COLO829 (cell line): ENCODE measurements around the gene PSMC3.

Experiments used
- DNase-seq: peaks from one replicate; pipeline ENCODE4 v3.0.0; 2012; ENCODE audit warnings: low spot score

Gene PSMC3

DNA sequence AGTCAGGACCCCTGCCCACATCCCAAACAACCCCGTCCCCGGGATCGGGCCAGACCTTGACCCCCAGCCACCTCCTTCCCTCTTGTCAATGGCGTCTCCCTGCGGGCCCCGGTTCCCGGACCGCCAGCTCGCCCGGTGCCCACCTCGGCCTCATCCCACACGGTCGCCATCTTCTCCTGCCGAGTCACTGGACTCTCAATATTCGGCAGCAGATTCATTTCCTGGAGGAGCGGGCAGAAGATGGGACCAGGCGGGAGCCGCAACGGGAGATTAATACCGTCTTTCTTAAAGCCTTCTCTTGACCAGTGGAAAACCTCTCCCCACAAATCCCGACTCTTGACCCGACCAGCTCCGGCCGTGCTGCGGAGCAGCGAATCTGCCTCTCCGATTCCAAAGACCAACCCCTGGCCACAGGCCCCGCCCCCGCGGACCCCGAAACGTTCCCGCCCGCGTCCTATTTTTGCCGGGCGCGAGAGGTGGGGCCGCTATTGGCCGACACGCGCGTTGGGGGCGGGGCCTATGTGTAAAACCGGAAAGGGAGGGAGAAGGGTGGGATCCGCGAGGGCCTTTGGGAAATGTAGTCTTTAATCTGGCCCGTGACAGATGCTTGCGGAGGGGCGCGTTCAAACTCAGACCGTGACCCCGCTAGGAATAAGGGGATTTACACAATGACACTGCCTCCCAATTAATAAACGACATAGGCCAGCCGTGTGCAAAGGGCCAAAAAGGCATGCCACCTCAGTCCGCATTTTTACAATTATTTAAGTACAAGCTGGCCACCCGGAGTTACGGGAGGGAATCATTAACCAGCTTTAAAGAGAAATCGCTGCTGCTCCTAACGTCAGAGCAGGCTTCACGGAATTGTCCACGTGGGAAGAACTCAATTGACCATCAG, at the start of gene PSMC3:
TSS of gene PSMC3 (minus strand) at position 378 of the 895 bp plus-strand sequence. CDS start at position 218, 160 bp downstream.
- DNase-seq = peak; percentile 96

GRCh38 chr11:47470671-47471070, 44.4 kb upstream of the PSMC3 start:
- no peak for DNase-seq

GRCh38 chr11:47469361-47470179, 43.3 kb upstream of the PSMC3 start:
- no peak for DNase-seq

GRCh38 chr11:47468598-47469214, 42.5 kb upstream of the PSMC3 start:
- DNase-seq = peak; percentile 55

- no peak for DNase-seq
Measured at GRCh38 chr11:47467357-47467756, 41.1 kb upstream of the PSMC3 start.

GRCh38 chr11:47466701-47467250, 40.5 kb upstream of the PSMC3 start:
- DNase-seq = no peak

DNA sequence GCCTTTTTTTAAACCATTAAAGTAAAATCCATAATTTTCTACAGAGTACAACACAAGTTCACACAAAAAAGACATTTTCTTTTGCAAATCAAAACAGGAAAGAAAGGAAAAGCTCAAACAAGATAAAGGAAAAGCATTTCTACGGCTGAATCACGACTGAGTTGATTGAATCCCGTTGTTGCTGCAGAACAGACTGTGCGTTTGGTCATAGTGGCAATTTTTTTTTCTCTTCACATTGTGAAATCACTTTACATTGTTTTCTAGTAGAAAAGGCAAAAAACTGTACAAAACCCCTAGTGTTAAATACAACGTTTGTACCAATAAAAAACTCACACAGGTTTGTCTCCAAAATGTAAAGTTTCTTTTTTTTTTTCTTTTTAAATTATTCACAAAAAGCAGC, 40.0 kb upstream of the PSMC3 start:
- no peak for DNase-seq

DNA sequence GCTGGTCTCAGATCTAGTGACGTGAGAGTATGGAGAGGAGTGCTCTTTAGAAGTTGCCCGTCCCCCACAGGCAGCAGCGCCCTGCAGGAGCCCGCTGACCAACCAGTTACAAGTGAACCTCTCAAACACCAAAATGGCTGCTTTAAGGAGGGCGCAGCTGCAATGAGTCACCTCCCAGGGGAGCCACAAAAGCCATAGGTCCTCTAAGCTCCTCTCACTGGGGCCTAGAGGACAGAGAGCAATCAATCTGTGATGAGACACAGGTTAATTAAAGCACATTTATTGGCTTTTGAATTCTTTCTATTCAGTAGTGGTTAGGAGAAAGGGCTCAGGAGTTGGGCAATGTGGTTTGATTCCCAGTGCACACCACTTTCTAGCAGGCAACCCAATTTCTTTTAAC, 38.2 kb upstream of the PSMC3 start:
- DNase-seq = peak; percentile 42

DNA sequence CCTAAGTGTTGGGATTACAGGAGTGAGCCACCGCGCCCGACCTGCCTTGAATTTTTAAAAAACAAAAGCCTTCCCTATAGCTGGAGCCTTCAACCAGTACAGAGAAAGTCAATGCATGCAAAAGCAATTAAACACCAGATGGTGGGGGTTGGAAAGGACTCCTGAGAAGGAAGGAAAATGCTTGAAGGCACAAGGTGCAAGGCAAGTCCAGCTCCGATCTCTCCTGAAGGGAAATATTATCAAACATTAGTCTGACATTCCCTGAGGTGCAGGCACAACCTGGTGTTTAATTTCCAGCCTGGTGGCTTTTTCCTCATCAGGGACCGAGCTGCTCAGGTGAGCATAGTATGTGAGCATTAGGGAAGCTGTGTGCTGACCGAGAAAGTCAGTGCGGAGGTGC, 35.6 kb upstream of the PSMC3 start:
- no peak for DNase-seq

DNA sequence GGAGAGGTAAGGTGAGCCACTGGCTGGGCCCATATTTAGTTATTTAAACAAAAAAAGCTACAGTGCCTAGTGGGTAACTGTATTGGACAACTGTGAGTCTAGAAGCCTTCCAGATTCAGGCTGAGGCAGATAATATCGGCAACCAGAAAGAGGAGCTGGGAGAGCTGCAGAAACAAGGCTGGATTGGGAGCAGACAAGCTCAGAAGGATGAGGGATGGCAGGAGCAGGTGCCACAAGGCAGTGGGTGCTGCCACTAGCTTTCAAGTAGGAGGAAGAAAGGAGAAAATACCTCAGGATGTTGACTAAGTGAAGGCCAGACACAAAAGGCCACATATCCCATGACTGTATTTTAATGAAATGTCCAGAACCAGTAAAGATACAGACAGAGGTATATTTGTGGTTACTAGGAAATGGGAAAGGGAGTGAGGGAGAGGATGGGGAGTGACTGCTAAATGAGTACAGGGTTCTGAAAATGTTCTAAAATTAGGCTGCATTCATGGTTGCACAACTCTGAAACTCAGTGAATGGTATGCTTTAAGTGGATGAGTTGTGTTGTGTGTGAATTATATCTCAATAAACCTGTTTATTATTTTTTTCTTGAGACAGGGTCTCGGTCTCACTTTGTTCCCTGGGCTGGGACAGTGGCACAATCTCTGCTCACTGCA, 34.5 kb upstream of the PSMC3 start:
- no peak for DNase-seq

DNA sequence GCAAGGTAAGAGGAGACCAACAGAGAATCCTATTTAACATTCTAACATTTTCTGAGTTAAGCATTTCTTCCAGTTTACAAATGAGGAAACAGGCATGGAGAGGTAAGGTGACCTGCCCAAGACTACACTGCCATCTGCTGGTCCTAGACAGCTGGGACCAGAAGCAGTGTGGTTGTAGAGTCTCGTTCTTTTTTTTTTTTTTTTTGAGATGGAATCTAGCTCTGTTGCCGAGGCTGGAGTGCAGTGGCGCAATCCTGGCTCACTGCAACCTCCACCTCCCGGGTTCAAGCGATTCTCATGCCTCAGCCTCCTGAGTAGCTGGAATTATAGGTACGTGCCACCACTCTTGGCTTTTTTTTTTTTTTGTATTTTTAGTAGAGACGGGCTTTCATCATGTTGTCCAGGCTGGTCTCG, 28.0 kb upstream of the PSMC3 start:
- peak; percentile 58 for DNase-seq

DNA sequence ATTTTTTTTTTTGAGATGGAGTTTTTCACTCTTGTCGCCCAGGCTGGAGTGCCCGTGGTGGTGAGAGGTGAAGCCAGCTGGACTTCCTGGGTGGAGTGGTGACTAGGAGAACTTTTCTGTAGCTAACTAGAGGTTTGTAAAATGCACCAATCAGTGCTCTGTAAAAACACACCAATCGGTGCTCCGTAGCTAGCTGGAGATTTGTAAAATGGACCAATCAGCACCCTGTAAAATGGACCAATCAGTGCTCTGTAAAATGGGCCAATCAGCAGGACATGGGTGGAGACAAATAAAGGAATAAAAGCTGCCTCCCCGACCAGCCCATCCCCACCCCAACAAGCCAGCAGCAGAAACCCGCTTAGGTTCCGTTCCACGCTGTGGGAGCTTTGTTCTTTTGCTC, 27.1 kb upstream of the PSMC3 start:
- no peak for DNase-seq

DNA sequence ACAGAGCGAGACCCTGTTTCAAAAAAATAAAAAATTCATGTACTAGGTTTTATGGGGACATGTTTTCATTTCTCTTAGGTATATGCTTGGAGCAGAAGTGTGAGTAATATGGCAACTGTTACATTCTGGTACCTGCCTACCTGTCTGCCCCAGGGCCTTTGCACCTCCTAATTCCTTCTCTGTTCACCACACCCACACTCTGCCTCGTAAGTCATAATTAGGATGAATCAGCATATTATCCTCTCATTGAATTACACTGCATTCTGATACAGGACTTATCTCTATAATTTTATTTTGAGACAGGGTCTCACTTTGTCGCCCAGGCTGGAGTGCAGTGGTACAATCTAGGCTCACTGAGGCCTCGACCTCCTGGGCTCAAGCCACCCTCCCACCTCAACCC, 25.8 kb upstream of the PSMC3 start:
- no peak for DNase-seq

- no peak for DNase-seq
Measured at GRCh38 chr11:47451436-47451835, 25.2 kb upstream of the PSMC3 start.

DNA sequence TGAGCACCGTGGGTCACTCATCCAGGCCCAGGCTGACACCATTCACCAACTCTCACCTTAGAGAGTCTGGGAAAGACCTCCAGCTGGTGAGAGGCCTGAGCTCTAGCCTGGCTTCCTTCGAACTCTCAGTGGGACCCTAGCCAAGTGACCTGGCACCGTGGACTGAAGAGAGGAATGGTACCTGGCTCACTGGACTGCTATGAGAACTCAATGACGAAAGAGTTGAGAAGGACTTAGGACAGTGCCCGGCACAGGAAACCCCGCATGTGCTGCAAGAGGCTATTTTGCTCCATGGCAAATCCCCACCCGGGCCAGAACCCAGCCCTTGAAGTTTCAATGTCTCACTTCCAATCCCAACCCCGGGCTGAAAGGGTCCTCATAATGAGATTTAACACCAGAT, 23.3 kb upstream of the PSMC3 start:
- no peak for DNase-seq

GRCh38 chr11:47448566-47449427, 22.6 kb upstream of the PSMC3 start, which contains the start of gene RAPSN:
Gene RAPSN (minus strand): TSS chr11:47449136. CDS start chr11:47448964, 172 bp downstream.
- no peak for DNase-seq

- DNase-seq = no peak
Measured at GRCh38 chr11:47447906-47448305, 21.7 kb upstream of the PSMC3 start.

GRCh38 chr11:47446833-47447232, 20.6 kb upstream of the PSMC3 start:
- no peak for DNase-seq

DNA sequence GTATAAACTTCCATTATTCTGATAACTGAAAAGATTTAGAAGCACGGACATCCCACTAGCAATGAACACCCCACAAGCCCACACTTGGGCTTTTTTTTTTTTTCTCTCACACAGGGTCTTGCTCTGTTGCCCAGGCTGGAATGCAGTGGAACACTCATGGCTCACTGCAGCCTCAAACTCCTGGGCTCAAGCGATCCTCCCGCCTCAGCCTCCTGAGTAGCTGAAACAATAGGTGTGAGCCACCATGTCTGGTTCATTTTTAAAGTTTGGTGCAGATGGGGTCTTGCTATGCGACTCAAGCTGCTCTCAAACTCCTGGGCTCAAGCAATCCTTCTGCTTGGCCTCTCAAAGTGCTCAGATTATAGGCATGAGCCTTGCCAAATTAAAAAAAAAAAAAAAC, 19.6 kb upstream of the PSMC3 start:
- DNase-seq = no peak

DNA sequence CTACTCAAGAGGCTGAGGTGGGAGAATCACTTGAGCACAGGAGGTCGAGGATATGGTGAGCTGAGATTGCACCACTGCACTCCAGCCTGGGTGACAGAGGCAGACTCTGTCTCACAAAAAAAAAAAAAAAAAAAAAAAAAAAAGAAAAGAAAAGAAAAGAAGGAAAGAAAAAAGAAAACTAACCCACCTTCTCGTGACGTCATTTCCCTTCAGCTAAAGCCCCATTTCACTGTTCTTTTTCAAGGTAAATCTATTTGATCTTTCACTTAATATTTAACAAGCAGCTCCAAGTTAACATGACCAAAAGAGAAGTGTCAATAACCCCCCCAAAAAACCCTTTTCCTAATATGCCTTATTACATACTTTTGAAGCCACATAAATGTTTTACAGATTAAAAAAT, 17.6 kb upstream of the PSMC3 start:
- no peak for DNase-seq
